ENCODE results near the gene SLC2A13.
"Not testable (repeated sequence)": the region's sequence is repeated elsewhere in the genome, so short reads cannot be mapped to it uniquely, and the experiment has no call there.

The SLC2A13 gene

DNA sequence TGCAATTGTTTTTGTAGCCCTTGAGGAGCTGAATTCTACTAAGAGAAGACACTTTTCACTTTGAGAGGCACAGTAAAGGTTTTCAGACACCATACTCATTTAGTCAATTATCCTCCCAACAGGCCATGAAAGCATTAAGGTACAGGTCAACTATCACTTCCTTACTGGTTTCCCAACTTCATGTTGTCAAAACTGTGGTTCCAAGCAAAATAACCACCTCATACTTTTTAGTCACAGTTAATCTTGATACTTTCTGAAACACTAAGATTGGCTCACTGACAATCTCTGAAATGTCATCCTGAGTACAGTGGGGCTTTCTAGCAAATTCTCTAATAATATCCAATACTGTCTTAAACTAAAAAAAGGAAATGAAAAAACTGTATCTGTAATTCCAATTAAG lies 71.7 kb downstream of the SLC2A13 start:
- DNase-seq: no peak

DNA sequence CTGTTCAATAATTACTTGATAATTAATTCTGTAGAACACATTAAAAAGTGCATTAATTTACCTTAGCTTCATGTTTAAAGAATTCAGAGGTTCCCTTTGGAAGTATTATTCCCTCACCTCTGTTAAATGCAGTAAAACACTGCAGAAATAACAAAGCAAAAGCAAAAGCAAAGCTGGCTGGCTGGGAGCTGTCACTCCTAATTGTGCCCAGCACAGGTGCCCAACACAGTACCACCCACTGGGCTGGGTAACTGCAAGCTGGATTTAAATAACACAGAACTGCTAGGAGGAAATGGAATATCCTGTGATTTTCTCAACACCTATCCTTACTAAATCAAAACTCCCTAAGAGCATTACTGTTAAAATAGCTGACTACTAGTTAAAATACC lies 72.6 kb downstream of the SLC2A13 start:
- no peak for DNase-seq

DNA sequence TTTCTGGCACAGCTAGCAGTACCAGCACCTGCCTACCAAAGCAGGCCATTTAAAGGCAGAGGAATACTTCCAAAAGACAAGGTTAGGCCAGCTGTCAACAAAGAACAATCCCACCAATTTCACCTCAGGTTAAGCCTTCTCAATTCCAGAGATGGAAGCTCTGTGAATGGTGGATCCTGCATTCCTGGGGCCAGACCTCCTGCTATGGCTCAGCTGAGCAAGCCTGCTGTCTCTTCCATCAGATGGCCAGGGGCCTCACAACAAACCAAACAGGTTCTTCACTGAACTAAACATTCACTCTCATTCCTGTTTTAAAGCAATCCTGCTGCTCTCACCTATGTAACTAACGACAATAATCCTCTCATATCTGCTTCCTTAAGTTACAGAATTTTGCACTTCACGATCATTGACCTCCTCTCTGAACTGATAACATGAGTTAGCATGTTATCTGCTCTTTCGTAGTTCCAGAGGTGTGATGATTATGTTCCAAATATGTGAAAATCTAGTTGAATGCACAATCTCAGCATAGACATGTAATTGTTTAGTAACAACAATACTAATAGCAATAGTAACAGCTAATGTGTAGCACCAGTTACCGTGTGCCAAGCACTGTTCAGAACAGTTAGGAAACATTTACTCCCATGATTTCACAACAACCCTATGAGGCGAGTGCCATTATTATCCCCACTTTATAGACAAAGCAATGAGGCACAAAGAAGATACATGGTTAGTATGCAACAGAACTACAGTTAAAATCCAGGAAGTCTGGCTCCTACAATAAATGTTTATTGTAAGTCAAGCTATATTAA lies 73.2 kb downstream of the SLC2A13 start:
- DNase-seq: no peak

DNA sequence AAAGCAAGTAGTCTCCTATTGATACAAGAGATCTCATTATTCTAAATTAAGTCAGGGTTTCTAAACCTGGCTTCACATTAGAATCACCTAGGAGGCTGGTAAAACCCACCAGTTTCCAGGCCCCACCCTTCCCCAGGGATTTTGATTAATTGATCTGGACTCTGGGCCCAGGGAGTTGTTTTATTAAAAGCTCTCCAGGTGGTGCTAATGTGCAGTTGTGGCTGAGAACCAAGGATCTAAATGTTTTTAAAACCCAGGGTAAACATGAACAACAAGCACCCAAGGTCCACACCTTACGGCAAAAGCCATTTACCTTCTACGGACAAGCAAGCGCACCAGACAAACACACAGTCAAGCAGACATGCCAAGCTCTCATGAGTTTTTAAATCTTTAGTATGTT lies 73.9 kb downstream of the SLC2A13 start:
- DNase-seq: no peak

DNA sequence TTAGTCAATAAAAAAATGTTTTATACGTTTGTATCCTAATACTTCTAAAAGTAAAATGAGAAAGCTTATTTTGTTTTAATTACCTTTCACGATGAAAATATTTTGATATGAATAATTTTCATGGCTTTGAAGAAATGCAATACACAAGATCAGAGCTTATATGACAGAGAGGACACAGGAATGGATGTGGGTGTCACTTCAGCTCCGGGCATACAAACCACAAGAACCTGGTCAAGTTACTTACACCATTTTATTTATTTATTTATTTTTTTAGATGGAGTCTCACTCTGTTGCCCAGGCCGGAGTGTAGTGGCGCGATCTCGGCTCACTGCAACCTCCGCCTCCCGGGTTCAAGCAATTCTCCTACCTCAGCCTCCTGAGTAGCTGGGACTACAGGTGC lies 74.9 kb downstream of the SLC2A13 start:
- not testable (repeated sequence) for DNase-seq

DNA sequence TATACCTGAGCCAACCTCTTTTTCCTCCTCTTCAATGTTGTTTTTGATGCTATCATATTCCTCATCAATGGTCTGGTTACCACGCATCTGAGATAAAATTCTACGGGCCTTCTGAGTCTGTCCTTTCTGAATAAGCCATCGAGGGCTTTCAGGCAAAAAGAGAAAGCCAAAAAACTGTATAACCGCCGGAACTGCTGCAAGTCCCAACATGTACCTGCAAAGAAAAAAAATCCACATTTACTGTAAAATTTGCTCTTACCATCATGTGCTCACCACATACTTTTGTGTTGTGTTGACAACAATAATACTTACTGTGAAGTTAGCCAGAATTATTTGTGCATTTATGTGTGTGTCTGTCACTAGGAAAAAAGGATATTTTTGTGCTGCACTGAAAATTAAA lies 77.6 kb downstream of the SLC2A13 start:
- DNase-seq: no peak

DNA sequence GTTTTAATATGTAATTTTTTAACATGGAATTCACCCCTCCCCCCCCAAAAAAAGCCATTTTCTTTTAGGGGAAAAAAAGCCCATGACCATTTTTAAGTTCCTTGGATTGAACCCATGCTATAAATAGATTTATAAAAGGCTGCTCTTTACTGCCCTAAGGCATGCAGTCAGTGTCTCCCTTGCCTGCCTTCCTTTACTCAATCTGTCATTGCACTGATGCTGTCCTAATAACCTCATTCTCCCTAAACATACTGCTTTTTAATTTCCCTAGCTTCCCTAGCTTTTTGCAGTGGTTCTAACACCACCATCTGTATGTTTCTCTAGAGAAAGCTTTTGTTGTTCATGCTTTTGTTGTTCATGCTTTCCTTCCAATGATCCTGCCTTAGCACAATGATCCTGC lies 83.0 kb downstream of the SLC2A13 start:
- DNase-seq: no peak

DNA sequence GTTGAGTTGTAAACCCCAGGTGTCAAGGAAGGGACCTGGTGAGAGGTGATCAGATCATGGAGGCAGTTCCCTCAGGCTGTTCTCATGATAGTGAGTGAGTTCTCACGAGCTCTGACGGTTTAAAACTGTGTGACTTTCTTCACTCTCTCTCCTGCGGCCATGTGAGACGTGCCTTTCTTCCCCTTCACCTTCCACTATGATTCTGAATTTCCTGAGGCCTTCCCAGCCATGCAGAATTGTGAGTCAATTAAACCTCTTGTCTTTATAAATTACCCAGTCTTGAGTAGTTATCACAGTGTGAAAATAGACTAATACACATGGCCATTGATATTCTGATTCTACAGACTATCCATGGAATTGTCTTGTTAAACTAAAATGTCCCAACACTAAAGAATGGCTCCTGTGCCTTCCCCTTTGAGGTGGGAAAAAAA lies 85.6 kb downstream of the SLC2A13 start:
- DNase-seq: no peak

DNA sequence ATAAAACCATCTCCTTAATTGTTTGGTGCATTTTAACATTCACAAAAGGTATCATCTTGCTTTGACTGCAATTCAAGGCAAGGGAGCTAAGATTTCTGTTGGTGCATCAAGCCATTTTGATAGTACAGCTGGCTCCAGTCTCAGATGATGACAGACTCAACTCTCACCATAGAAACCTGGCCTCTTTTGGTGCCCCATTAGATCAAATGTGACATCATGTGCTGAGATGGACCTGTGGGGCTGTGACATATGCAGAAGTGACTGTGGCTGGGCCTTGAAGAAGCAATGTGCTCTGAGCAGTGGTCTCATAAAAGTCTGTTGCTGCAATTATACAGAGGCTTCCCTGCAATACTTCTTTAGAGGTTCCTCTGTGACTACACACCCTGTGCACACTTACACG lies 88.4 kb downstream of the SLC2A13 start:
- no peak for DNase-seq

DNA sequence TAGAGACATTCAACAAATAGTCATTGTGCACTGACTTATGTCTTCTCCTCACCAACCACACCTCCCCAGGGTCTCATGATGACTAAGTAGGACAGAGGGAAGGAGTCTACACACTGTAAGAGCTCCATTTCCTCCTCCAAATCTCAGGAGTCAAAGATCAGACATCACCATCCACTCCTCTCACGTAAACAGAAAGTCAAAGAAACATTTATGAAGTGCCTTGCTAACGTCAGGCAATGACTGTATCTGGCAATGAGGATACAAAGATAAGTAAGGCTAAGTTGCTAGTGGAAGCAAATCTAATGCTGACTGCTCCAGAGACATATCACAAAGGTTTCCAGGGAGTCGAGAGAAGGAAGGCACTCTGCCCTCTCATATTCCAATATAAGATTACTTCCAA lies 88.9 kb downstream of the SLC2A13 start:
- DNase-seq: no peak

DNA sequence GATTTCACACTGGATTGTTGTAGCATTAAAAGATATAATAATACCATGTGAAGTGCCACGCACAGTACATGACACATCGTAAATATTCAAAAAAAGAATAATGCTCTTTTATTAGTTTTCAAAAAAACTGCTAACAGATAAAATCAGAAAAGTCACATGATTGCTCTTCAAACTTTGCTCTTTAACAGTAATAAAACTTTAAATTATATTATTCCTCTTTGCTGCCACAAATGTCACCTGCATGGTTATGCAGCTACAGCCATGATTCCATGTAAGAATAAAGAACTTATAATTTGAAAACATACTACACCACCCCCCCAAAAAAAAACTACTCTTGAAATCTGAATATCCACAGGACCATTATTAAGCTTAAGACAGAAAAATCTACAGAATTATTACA lies 90.0 kb downstream of the SLC2A13 start:
- DNase-seq: no peak

DNA sequence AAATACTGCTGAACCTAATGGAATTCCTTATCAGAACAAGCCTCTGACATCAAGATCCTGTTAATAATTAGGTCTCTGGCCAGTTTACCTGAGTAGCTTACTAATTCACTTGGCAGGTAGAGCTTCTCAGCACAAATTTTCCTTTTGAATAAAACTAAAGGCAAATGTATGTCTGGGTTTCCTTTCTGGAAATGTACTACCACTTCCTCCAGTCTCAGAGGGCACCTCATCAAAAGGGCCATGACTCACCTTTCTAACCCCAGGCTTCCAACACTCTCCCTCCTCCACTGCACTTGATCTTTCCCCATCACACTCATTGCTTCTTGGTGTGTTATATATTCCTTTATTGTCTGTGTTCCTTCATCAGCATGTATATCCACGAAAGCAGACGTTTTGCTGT lies 90.5 kb downstream of the SLC2A13 start:
- peak; percentile 30 for DNase-seq

DNA sequence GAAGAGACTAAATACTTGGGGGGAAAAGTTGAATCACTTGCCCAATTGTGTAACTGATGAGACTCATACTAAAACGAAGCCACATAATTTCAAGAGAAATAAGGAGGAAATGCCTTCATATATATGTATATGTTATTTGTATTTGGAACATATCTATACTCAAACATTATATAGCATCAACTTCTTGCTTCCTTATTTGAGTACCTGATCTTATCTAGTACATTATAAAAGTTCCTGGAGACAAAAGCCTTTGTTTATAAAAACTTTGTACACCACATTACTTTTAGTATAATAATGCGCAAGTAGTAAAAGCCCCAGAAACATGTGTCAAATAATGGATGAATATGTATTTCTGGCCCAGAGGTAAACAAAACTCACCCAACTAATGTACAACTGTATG lies 92.0 kb downstream of the SLC2A13 start:
- DNase-seq: no peak

DNA sequence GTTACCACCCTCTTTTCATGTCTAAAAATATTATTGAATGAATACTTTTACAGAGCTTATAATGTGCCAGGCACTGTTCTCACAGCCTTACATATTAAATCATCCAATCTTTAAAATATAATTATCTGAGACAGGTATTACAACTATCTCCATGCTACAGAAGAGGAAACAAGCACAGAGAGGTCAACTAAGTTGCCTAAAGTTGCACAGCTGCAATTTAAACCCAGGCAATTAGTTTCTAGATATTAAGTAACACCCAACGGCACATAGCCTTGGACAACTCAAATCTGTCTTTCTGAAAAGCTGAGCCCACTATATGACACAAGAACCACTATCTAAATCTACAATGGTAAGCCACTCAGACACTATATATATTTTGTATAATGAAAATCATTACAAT lies 92.6 kb downstream of the SLC2A13 start:
- no peak for DNase-seq

DNA sequence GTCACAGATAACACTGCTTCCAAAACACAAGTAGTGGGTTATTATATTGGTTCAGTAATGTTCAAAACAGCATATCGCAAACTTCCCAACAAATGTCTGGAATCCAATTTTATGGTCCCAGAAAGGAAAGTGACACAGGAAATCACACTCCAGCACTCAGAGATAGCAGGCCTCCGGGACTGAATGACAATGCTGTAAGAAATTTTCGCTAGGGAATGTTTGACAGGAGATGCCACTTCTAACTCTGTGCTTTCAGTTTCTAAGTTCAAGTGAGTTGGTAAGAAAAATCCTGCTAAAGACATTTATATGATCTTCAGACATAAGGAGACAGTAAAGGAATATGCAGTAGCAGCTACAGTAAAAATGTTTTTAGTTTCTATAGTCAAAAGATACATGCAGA lies 93.2 kb downstream of the SLC2A13 start:
- no peak for DNase-seq

DNA sequence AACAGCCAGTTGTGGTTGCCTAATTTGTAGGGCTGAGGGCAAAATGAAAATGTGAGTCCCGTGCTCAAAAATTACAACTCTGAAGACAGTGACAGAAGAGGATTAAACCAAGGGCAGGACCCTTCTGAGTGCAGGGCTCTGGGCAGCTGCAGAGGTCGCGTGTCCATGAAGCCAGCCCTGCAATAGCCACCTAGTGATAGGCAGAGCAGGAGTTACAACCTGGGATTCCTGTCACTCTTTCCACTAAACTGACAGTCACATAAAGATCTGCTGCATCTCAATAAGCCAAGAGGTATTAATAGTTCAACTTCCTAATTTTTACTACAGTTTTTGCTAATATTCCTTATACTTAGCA lies 94.1 kb downstream of the SLC2A13 start:
- DNase-seq: no peak

DNA sequence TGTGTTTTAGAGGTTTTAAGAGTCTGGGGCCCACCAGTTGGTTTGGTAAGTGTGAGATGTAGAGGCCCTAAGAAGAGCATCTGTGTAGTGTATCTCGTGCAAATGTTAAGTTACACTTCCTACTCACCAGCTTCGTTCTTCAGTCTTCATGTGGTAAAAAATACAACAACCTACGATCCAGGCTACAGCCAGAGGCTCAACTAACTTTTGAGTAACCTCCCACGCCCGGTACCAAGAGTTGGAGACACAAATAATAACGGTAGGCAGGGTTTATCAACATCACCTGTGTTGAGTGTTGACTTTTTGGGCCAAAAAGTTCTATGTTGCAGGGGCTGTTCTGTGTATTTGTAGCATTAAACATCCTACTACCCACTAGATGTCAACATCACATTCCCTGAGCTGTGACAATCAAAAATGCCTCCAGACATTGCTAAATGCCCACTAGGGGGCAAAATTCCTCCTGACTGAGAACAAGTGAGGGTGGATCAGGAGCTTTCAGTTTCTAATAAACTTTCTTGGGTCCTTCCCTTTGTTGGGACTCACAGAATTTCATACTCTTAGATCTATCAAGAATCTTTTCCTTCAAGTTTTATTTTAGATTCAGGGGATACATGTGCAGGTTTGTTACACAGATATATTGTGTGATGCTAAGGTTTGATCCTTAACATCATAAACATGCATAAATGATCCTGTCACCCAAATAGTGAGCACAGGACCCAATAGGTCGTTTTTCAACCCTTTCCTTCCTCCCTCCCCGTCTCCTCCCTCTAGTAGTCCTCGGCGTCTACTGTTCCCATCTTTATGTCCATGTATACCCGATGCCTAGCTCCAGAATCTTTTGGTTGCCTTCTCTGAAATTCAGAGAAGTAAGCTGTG lies 94.7 kb downstream of the SLC2A13 start:
- DNase-seq: peak; percentile 86

DNA sequence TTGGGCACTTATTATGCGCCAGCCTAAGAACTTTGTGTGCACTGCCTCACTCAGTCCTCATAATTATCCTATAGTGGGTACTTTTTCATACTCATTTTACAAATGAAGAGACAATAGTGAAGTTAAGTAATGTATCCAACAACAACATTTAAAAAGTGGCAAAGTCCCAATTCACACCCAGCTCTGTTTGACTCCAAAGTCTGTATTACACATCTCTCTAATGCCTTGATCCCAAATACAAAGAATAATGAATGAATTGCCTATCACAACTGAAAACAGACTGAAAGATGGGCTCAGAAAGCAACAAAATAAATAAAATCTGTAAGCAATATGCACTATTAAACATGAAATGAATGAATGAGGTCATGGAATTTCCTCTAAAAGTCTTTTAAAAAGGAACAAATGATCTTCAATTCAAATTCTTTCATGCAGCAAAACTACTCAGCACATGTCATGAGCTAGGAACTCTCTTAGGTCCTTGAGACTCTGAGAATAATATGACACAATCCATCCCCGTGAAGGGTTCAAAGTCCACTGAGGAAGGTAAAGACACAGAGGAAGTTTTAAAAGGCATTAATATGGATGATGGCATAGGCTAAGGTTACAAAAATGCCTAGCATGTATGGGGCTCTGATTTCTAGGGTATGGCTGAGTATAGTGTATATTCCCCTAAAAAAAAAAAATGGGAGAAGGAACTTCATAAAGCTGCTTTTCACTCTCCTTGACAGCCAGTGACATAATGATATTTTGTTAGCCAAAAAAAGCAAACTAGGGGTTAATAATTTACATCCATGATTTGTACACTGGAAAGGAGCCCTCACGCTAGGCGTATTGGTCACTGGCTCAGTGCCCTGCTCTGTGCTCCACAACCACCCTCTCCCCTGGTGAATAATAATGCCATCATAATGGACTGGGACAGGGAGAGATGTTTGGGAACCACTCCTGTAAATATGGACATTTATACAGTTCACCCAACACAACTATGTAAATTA lies 103.4 kb downstream of the SLC2A13 start:
- DNase-seq: peak; percentile 72

DNA sequence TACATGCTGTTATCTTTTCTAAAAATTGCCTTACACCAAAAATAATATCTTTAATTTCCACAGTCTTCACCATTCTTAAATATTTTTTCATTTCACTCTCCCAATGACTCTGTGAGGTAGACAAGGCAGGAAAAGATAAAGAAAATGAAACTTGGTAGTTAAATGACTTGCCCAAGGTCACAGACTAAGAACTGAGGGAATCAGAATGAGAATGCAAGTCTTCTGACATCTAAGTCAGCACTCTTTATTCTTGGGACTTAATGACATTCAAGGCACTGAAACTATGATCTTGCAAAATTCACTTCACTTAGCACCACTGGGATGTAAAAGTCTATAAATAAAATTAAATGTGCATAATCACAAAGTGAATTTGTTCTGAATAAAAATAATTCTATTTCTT lies 104.5 kb downstream of the SLC2A13 start:
- no peak for DNase-seq

DNA sequence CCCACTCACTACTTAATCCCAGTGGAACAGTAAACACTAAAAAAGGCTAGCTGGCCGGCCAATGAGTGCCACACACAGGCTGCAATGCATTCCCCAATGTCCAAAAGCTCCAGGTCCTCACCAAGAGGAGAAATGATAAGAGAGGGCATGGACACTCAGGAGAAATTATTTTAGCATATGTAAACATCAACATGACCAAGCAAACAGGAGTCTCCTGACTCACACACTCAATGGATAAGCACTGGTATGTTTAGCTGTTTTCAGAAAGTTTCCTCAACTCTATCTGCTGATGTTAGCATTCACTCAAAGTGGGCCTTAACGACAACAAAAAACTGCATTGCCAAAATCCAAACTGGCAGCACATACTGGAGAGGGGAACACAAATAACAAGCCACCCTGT lies 105.0 kb downstream of the SLC2A13 start:
- peak; percentile 18 for DNase-seq

DNA sequence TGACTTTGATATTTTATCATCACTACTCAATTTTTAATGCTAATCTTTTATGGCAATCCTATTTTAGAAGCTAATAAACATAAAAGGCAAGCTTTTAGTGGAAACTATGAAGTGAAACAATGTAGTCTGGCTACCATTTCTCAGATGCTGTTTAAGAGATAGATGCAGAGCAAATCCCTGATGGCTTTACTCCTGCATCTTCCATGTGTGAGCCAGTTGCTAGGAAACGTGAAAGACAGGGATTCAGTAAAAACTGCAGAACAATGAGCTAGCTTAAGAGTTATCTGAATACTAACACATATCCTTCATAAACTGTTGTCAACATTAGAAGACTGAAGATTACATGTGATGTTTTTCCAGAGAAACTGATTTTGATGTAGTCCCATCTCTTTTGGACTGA lies 112.6 kb downstream of the SLC2A13 start:
- DNase-seq: no peak

DNA sequence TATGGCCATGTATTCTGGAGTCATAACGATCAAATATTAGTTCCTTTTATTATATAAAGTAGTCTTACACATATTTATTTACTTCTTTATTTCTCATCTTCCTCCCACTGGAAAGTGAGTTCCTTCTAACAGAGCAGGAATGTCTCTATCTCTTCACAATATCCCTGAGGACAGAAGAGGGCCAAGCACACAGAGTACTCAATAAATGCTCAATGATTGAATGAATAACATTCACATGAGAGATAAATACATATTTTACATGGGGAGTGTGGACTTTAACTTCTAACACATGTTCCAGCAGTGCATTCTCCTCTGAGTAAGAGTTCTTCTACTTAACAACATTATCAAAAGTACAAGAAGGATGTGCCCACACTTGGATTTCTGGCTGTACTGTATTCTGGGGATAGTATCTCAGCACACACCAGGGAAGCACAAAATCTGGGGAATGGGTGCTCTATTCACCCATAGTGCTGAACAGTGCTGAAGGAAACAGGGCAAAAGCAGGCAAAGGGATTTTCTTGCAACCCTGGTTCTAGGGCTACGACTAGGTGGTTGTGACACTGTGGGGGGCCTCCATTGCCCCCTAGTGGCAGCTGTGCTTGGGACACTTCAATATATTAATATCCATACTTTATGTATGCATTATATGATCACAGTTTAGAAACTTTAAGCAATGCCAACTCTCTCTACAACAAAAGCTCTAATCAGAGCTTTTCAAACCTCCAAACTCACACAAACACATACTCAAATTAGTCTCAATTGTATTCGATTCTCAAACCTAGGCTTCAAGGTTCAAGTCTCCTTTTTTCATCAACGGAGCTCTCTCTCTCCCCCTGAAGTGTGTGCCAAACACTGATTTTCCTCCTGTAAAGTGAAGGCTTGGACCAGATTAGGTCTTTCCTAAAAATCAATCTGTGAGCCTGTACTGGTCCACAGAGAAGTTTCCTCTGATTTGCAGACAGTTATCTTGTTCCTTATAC lies 115.5 kb downstream of the SLC2A13 start:
- DNase-seq: peak; percentile 80
